ENCODE data around the gene PTPRA. TPM values are rescaled to one million over a fixed set of nuclear protein-coding genes. Genes with fewer than 3 reads are reported as not detected.

The PTPRA gene
- total and polyA plus RNA-seq, 2 of the 8 experiments (the other 6 are each of a cell fraction or from before 2014, with no cell fraction given): 47.7 to 51.3 TPM

GRCh38 chr20:2902291-2902690 lies 29.0 kb downstream of the PTPRA start (continued):
- no peak for TF ChIP-seq CHD7 (IDR thresholded peaks at IDR 0.05; ENCODE audit: insufficient replicate concordance, low read length)
